HG03025 (cell line): ENCODE data around the gene NCK2.
"Not testable (repeated sequence)": the region's sequence is repeated elsewhere in the genome, so short reads cannot be mapped to it uniquely, and the experiment has no call there.

ENCODE experiments used
- ATAC-seq: cut with Tn5 transposase; IDR thresholded peaks from one replicate; pipeline ENCODE4 v1.9.1; 2021; ENCODE audit warnings: mild to moderate bottlenecking, moderate library complexity; ENCODE audit not compliant: unreplicated experiment, low FRiP score

Gene NCK2

DNA sequence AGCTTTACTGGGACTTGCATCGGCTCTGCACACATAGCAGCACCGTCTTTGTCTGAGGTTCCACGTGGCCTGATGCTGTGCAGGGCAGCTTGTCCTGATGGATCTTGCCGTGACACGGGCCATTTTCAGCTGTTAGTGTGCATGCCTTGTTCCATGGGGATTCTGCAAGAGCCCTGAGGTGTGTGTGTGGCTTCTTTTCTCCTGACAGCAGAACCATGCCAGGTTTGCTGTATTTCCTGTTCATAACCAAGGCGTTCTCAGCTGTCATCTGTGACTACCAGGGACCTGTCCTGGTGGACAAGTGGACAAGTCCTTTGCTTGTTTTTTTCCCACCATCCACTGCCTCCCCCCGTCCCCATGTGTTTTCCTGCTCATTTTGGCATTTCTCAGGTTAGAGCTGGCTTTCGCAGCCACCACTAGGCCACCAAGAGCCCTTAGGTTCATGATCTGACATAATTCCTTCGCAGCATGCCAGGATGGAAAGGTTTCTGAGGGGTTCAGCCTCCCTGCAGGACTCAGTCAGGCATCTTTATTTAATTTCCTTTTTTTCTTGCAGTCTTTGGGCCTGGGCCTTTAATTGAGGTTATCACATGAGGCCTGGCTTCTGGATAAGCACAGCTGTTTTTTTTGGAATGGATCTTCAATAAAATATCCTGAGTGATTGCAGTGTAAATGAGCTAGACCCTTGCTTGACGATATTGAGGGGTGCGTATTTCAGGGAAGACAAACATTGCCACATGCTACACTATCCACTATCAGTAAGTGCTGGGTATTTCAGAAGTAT is 139.4 kb downstream of the NCK2 start:
- ATAC-seq: no peak

DNA sequence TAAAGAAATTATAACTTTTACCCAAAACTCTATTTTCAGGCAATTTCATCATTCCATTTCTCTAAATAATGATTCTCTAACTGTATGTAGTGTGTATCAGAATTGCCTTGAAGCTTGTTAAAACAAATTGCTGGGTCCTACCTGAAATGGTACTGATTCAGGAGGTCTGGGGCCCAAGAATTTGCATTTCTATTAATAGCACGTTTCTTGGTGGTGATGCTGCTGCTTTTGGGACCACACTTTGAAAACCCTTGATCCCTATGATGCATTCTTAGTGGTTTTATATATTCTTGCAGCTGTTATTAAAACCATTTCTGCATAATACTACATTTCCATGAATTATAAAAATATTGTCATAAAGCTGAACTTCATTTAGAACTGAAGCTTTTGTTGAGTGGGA is 140.7 kb downstream of the NCK2 start:
- no peak for ATAC-seq

DNA sequence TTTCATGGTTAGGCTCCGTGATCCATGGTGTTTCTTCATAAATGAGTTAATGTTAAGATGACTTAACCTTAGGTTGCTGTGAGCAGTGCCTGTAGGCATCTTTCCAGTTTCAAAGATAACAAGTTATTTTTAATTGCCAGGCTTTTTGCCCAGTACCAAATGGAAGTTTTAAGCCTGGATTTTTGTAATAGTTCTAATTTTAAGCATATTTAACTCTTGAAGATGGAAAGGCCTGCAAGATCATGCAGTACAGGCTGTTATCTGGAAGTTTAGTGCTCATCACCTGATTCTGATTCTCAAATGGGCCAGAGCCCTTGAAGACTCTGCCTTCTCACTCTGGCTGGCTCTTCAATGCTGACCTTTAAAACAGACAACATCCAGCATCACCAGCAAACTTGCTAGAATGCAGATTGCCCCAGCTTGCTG is 141.3 kb downstream of the NCK2 start:
- no peak for ATAC-seq

DNA sequence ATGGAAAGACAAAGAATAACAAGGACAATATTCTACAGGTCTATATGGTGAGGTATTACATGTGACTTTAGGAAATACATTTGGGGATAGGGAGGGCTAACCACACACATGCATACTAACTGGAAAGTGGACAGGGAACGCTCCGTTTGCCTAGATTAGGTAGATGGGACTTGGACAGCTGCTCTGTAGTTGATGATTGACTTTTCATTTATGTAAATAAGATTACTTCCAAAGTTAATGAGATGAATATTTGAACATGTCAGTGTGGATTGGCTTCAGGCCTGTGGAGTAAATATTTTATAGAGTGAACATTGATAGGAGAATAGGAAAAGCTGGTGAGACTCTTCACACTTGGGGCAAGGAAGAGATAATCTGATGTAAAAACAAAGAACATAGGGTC is 142.0 kb downstream of the NCK2 start:
- no peak for ATAC-seq

DNA sequence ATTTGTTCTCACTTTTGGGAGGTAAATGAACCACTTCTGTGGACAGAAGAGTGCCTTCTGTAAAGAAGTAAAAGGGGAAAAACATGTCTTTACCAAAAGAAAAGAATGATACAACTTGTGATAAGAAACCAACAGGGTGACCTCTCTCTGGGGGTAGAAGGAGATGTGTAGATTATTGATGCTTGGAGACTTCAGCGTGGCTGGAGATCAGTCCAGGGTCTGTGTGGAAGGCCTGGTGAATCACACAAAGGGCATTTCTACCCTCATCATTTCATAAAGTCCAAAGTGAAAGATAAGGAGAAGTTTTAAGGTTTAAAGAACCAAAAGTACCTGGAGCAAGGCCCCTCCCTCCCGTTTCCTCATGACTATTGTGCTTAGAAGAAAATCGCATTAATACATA is 142.5 kb downstream of the NCK2 start:
- ATAC-seq: no peak

DNA sequence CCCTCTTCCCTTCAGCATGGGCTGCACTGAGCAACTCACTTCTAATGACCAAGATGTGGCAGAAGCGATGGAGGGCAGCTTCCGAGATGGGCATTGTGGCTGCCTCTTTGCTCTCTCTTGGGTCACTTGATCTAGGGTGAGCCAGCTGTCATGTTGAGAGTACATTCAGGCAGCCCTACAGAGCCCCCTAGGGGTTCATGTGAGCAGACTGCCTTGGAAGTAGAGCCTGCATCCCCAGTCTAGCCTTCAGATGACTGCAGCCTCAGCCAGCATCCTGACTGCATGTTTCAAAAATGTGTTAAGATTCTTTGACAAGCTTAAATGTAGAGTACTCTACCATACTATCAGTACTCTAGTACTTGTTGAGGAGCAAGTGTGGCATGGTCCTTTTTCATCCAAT is 143.9 kb downstream of the NCK2 start:
- ATAC-seq: no peak

DNA sequence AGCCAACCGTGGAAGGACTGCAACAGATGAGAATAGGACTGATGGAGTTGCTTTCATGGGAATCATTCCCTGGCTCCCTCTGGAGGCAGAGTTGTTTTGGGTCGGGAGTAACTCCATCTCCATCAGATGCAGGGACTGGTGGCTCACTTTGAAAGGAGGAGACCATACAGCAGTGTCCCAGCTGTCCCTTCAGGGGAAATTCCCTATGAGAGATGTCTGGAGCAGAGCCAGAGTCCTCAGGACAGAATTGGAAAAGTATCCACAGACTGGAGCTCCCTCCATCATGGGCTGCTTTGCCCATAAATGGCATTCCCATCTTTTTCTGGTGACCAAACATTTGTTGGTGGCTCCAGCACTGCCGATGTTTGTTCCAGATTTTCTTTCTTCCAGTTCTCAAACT is 144.3 kb downstream of the NCK2 start:
- ATAC-seq: no peak

DNA sequence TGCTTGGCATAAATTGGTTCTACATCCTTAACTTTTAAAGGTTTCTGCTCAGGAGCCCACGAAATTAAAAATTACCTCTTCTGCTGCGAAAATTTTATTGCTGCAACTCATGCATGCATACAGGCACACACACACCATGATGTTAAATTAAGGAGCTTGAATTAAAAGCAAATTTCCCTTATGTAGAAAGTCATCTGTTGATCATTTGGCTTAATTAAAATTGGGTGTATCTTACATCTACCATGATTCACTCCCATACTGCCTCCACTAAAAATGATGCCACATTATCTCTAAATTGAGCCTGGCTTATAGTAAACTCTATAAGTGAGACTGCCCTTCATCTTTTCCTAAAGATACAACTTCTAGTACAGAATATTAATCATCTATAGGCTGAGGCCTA is 145.4 kb downstream of the NCK2 start:
- ATAC-seq: no peak

DNA sequence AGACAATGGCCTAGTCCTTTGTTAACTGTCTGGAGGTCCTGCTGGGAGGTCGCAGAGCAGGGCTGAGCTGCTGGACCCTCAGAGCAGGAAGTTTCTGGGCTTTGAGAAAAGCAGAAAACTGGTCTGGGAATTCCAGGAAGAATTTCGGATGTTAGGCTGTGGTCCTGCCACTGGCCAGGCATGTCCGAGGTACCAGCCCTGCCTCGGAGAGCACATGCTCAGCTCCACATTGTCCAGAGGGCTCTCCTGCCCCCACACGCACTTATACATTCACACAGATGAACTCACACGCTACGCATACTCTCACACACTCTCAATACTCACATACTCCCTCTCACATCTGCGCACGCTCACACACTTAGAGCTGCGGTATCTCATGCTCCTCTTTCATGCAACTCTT is 146.1 kb downstream of the NCK2 start:
- ATAC-seq: no peak

DNA sequence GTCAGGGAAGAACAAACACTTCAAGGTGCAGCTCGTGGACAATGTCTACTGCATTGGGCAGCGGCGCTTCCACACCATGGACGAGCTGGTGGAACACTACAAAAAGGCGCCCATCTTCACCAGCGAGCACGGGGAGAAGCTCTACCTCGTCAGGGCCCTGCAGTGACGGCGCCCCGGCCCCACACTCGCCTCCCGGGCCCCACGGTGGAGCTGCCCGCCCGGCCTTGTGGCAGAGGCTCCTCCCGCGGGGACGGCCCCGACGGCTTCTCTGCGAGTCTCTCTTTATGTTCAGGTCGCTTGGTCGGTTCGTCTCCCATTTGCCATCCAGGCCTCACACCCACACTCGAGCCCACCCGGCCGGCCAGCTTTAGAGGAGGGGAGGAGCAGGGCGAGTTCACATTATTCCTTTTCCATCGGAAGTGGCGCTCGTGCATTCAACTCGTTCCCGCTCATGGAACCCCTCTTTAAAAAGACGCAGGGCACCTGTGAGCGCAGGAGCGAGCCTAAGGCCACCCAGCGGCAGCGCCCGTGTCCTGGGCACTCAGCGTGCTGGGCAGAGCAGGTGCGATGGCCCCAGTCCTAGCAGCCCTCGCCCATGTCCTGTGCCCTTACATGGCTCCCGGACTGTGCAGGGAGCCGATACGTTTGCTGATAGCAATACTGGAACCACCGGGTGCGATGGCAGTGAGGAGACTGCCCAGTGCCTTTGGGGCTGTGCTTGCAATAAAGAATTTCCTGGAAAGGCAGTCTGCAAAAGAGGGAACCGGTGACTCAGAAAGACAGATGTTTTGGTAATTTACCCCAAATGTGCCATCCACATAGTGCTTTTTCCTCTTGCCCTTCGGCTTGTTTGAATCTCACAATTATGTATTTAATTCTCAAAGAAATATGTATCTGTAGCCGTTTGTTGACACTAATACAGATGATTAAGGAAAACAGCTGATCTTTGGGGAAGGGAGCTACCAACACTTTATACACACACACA is 148.6 kb downstream of the NCK2 start:
- no peak for ATAC-seq

DNA sequence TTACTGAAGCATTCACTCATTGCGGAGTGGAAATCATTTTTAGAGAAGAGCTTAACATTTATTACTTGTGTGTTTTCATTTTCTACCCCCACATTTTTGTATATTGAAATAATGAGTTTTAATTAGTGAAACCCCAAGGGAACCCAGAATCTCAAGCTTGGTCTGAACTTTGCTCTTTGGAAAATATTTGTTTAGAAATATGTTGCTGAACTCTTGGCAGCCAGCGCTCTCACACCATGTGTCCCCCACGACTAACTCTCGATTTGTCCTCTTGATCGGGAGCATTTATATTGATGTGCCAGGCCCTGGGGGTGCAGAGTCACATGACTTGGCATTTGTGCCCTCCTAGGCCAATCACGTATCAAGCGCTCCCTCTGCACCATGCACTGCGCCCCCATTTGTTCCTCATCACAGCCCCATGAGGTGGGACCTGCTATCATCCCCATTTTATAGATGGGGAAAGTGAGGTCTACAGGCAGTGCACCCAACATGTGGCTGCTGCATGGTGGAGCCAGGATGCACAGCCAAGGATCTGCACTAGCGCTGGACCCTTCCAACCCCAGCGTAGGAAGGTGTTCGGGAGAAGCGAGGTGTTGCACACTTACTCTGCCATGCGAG is 149.7 kb downstream of the NCK2 start:
- no peak for ATAC-seq

DNA sequence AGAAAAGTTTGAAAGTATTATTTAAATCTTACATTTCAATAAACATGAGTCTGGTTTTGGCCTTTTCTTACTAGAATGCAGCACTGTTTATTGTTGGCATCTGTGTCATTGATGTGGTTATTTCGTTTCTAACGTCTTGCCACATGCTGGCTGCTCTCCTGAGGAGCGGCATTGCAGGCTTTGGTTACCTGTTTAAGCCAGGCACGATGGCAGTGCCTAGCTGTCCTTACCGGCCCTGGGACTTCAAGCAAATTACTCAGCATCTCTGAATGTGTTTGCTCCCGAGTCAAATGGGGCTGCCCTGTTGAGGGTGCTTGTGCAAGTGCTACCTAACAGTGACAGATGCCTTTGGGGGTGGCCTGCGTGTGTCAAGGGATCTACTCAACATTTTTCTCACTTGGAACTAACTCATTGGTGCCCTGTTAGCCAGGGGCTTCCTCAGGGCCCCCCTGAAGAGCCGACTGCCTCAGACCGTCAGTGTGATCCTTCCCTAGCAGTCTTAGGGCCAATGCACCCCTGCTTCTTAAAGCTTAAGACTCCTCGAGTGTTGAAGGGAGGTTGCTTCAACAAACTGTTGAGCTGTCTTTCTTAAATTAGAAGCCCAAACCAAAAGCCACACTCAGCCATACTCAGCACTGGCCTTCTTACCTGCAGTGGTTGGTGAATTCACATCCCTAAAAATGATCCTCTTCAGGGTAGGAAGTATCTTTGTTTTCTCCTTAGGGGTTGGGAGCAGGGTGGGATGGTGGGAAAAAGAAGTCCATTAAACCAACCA is 151.5 kb downstream of the NCK2 start:
- no peak for ATAC-seq

DNA sequence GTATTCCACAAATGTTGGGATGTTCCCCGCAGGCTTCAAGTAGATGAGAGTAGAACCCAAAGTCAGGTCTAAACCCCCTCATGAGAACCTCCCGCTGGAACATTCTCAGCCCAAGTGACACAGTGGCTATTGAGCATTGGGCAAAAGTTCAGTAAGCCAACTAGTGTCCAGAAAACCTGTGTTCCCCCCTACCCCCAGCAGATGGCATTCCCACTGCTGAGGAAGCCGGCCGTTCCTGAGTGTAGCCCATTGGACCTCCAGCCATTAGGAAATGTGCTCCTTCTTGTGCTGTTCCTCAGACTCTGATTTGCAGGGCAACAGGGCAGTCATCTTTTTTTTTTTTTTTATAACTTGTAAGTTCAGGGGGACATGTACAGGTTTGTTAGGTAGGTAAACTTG is 152.1 kb downstream of the NCK2 start:
- no peak for ATAC-seq

DNA sequence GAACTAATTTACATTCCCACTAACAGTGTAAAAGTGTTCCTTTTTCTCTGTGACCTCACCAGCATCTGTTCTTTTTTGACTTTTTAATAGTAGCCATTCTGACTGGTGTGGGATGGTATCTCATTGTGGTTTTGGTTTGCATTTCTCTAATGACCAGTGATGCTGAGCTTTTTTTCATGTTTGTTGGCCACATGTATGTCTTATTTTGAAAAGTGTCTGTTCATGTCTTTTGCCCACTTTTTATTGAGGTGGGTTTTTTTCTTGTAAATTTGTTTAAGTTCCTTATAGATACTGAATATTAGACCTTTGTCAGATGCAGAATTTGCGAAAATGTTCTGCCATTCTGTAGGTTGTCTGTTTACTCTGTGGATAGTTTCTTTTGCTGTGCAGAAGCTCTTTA is 153.0 kb downstream of the NCK2 start:
- not testable (repeated sequence) for ATAC-seq

DNA sequence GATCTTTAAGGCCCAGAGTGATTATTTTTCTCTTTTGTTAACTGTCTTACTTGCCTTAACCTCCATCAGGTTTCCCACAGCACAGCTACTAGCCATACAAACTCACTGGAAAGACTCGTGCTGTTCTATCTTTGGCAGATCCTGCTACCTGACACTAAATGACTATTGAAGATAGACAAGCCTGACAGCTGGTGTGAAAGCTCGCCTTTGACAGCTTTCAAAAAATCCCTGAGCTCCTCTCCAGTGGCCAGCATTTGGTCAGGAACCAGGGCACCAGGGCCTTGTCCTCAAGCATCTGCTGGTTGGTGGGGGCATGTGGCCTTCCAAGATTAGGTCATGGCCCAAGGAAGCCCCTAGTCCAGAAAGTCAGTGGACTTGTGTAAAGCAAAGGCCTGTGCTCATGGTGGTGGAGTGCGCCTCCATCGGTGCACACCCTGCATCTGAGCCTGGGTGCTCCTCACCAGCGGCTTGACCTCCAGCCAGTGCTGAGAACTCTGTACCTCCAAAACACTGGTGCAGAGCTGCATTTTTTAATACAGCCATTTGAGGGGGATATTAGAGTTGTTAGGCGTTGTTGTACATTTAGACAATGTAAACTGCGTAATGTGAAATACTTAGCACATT is 158.5 kb downstream of the NCK2 start:
- no peak for ATAC-seq

DNA sequence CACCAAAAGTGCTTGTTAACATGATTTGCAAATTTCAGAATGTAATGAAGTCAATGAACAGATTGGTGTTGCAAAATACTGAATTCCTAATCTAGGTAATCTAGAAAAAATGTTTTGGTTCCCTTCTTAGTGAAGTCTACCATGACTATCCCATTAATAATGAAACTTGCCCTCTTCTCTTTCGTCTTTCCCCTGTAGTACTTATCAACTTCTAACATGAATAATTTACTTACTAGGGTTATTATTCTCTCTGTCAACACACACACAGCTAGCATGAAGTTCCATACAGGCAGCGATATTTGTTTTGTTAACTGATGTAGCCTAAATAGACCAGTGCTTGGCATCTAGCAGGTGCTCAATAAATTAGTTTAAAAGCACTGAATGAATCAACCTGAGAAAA is 160.2 kb downstream of the NCK2 start:
- no peak for ATAC-seq

DNA sequence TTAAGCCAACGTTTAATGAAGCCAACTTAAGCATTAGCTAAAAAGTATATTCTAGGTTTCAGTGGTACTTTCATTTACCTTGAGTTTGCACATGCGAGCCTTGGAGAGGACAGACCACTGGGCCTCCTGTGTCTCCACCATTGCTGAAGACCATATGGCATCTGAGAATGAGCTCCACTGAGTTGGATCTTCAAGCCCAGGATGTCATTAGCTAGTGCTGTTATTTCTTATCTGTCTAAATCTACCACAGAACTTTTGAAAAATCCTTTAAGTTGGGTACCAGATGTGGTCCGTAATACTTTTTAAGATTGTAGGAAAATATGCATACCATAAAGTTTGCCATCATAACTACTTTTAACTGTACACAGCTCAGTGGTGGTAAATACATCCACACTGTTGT is 161.8 kb downstream of the NCK2 start:
- ATAC-seq: no peak

DNA sequence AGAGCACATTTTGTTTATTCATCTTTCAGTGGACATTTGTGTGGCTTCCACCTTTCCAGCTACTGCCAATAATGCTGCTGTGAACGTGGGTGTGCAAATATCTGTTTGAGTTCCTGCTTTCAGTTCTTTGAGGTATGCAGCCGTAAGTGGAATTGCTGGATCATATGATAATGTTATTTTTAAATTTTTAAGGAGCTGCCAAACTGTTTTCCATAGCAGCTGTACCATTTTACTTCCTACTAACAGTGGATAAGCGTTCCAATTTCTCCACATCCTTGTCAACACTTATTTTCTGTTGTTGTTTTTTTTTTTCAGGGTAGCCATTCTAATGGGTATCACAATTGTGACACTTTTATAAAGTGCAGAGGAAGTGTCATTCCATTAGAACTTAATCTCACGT is 162.5 kb downstream of the NCK2 start:
- no peak for ATAC-seq

DNA sequence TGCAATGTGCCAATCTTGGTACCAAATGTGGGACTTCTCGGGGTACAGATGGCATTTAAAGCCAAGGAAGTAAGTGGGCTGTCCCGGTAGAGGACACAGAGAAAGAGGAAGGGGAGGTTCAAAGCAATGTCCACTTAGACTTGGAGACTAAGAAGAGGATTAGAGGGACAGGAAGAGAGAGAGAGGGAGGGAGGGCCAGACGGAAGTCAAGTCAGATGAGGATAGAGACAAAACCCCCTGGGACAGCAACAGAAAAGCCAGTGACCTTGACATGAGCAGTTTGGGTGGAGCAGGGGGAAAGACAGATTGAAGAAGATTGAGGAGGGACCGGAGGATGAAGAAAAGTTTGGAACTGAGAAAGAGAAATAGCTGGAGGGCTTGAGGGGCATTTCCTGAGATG is 164.5 kb downstream of the NCK2 start:
- ATAC-seq: no peak
